BLaER1 treated with 17β-estradiol and CSF1 and Interleukin-3, amounts not matched to agents 10 nM and 100 nM (cell line): Measurements from ENCODE around the gene ZNF101.

ENCODE experiments used
- H3K27ac ChIP-seq, 11 experiments: shearing (Covaris generic); formaldehyde crosslinking; 2 replicates each; pipeline ENCODE4 v1.8.1; 2022
- H3K27me3 ChIP-seq, 11 experiments: shearing (Covaris generic); formaldehyde crosslinking; 2 replicates each; pipeline ENCODE4 v1.8.1; 2022
- H3K36me3 ChIP-seq, 11 experiments: shearing (Covaris generic); formaldehyde crosslinking; 2 replicates each; pipeline ENCODE4 v1.8.1; 2022
- H3K4me1 ChIP-seq, 10 experiments: shearing (Covaris generic); formaldehyde crosslinking; 2 replicates each; pipeline ENCODE4 v1.8.1; 2022
- H3K4me2 ChIP-seq, 11 experiments: shearing (Covaris generic); formaldehyde crosslinking; 2 replicates each; pipeline ENCODE4 v1.8.1; 2022
- H3K4me3 ChIP-seq, 10 experiments: shearing (Covaris generic); formaldehyde crosslinking; 2 replicates each; pipeline ENCODE4 v1.8.1; 2022
- H3K9ac ChIP-seq, 11 experiments: shearing (Covaris generic); formaldehyde crosslinking; 2 replicates each; pipeline ENCODE4 v1.8.1; 2022
- H3K9me3 ChIP-seq, 11 experiments: shearing (Covaris generic); formaldehyde crosslinking; replicated peaks in 1 of 11; 2 replicates each; pipeline ENCODE4 v1.8.1; 2022
- H4K20me1 ChIP-seq, 11 experiments: shearing (Covaris generic); formaldehyde crosslinking; 2 replicates each; pipeline ENCODE4 v1.8.1; 2022
- Cebpa-rat ChIP-seq, 11 experiments: shearing (Covaris generic); IDR thresholded peaks; 2 replicates each; pipeline ENCODE4 v1.8.1; 2022

ZNF101 gene

GRCh38 chr19:19668230-19669012 lies at the start of gene ZNF101:
Gene ZNF101 (plus strand): TSS chr19:19668839. CDS start chr19:19668964, 125 bp downstream.
- Histone ChIP-seq H3K27me3 (no peaks in the 10 kb centered on the region), H3K9me3 (peaks cover 19 to 36% (median 31%) of the 10 kb centered on the region in 11 experiments; a peak in 21 of 22 replicates), H3K9ac (peak within 1 kb of the TSS; percentile 93 to 99 (median 96)), H3K4me2 (peak within 1 kb of the TSS; percentile 83 to 99 (median 91)), H3K4me3 (peak within 1 kb of the TSS; percentile 87 to 100 (median 96)), H4K20me1 (no peaks in the 10 kb centered on the region; a peak in 1 of 22 replicates), H3K27ac (peak within 1 kb of the TSS; percentile 91 to 98 (median 93)), H3K36me3 (peaks cover 15 to 35% (median 30%) of the 10 kb centered on the region in 11 experiments), H3K4me1 (peaks cover 29 to 51% (median 39%) of the 10 kb centered on the region in 10 experiments)
- peak in 2 of 11 experiments; percentile 37 to 50; a peak in 2 of 22 replicates for TF ChIP-seq Cebpa-rat (IDR thresholded peaks at IDR 0.05)

- peaks cover 15 to 32% (median 25%) of the 10 kb centered on the region in 10 experiments for H3K4me1 ChIP-seq
- H3K27me3 ChIP-seq = no peaks in the 10 kb centered on the region
- no peaks in the 10 kb centered on the region for H3K9me3 ChIP-seq
- H3K4me3 ChIP-seq = peak overlapping the region in 6 of 10 experiments; percentile 25 to 67 (median 47); a peak in 7 of 20 replicates
- peak overlapping the region in 7 of 11 experiments; percentile 24 to 59 (median 50); a peak in 7 of 22 replicates for H3K9ac ChIP-seq
- TF ChIP-seq Cebpa-rat (IDR thresholded peaks at IDR 0.05) = no peak
- peaks cover 0 to 23% (median 11%) of the 10 kb centered on the region in 11 experiments; a peak in 15 of 22 replicates for H3K36me3 ChIP-seq
- H4K20me1 ChIP-seq = peaks cover 0 to 14% (median 0%) of the 10 kb centered on the region in 11 experiments; a peak in 3 of 22 replicates
- H3K27ac ChIP-seq = peak overlapping the region in 4 of 11 experiments; percentile 3 to 67 (median 33); a peak in 4 of 22 replicates
- H3K4me2 ChIP-seq = peak overlapping the region; percentile 61 to 97 (median 84)
Measured at GRCh38 chr19:19619181-19619848, 49.3 kb upstream of the ZNF101 start.

GRCh38 chr19:19619849-19620210 lies 48.8 kb upstream of the ZNF101 start:
- H3K9me3 ChIP-seq = no peaks in the 10 kb centered on the region
- no peak overlapping the region for H3K4me3 ChIP-seq
- peaks cover 0 to 15% (median 0%) of the 10 kb centered on the region in 11 experiments; a peak in 3 of 22 replicates for H4K20me1 ChIP-seq
- TF ChIP-seq Cebpa-rat (IDR thresholded peaks at IDR 0.05) = no peak
- H3K4me1 ChIP-seq = peaks cover 15 to 37% (median 30%) of the 10 kb centered on the region in 10 experiments
- H3K36me3 ChIP-seq = peaks cover 0 to 27% (median 15%) of the 10 kb centered on the region in 11 experiments; a peak in 15 of 22 replicates
- no peak overlapping the region for H3K9ac ChIP-seq
- peak overlapping the region in 2 of 11 experiments; percentile 79 to 82; a peak in 2 of 22 replicates for H3K4me2 ChIP-seq
- no peak overlapping the region for H3K27ac ChIP-seq
- no peaks in the 10 kb centered on the region for H3K27me3 ChIP-seq

GRCh38 chr19:19623383-19623782 lies 45.3 kb upstream of the ZNF101 start:
- no peaks in the 10 kb centered on the region for H3K9me3 ChIP-seq
- peaks cover 18 to 54% (median 51%) of the 10 kb centered on the region in 10 experiments for H3K4me1 ChIP-seq
- H3K27me3 ChIP-seq = no peaks in the 10 kb centered on the region
- TF ChIP-seq Cebpa-rat (IDR thresholded peaks at IDR 0.05) = no peak
- 0 out of 22 replicates have a peak overlapping the region, but pooled peaks of 1 of the 11 experiments have one; percentile 6 for H3K27ac ChIP-seq
- peaks cover 0 to 15% (median 3%) of the 10 kb centered on the region in 11 experiments; a peak in 5 of 22 replicates for H4K20me1 ChIP-seq
- no peak overlapping the region for H3K9ac ChIP-seq
- 0 out of 22 replicates have a peak overlapping the region, but pooled peaks of 1 of the 11 experiments have one; percentile 98 for H3K4me2 ChIP-seq
- H3K36me3 ChIP-seq = peaks cover 0 to 30% (median 15%) of the 10 kb centered on the region in 11 experiments; a peak in 15 of 22 replicates
- no peak overlapping the region for H3K4me3 ChIP-seq

GRCh38 chr19:19624032-19624570 lies 44.5 kb upstream of the ZNF101 start:
- H3K4me3 ChIP-seq = no peak overlapping the region
- peak overlapping the region in 1 of 11 experiments; percentile 6; a peak in 1 of 22 replicates for H3K27ac ChIP-seq
- TF ChIP-seq Cebpa-rat (IDR thresholded peaks at IDR 0.05) = no peak
- H3K36me3 ChIP-seq = peaks cover 0 to 30% (median 15%) of the 10 kb centered on the region in 11 experiments; a peak in 15 of 22 replicates
- H3K9me3 ChIP-seq = no peaks in the 10 kb centered on the region
- no peak overlapping the region for H3K9ac ChIP-seq
- H3K27me3 ChIP-seq = no peaks in the 10 kb centered on the region
- H3K4me2 ChIP-seq = peak overlapping the region in 6 of 11 experiments; percentile 49 to 98 (median 96); a peak in 11 of 22 replicates
- peaks cover 19 to 57% (median 53%) of the 10 kb centered on the region in 10 experiments for H3K4me1 ChIP-seq
- peaks cover 0 to 15% (median 5%) of the 10 kb centered on the region in 11 experiments; a peak in 9 of 22 replicates for H4K20me1 ChIP-seq

- Histone ChIP-seq H4K20me1 (peaks cover 3 to 42% (median 17%) of the 10 kb centered on the region in 11 experiments; a peak in 17 of 22 replicates), H3K27me3 (no peaks in the 10 kb centered on the region), H3K36me3 (peaks cover 21 to 53% (median 39%) of the 10 kb centered on the region in 11 experiments), H3K4me2 (peak overlapping the region; percentile 83 to 99 (median 97)), H3K27ac (peak overlapping the region in 8 of 11 experiments; percentile 77 to 87 (median 84); a peak in 13 of 22 replicates), H3K9me3 (no peaks in the 10 kb centered on the region), H3K4me1 (peaks cover 15 to 50% (median 48%) of the 10 kb centered on the region in 10 experiments), H3K9ac (peak overlapping the region in 10 of 11 experiments; percentile 71 to 94 (median 84); a peak in 18 of 22 replicates), H3K4me3 (peak overlapping the region in 9 of 10 experiments; percentile 58 to 86 (median 77); a peak in 16 of 20 replicates)
- TF ChIP-seq Cebpa-rat (IDR thresholded peaks at IDR 0.05) = no peak
Measured at GRCh38 chr19:19626516-19627472, 41.8 kb upstream of the ZNF101 start.
